Ovary (tissue), 9 donors: ENCODE data around the gene LMF1. TPM values are rescaled to one million over a fixed set of nuclear protein-coding genes. Genes with fewer than 3 reads are reported as not detected.

Experiments
- DNase-seq, 5 donors: peaks; one replicate each; pipeline ENCODE4 v3.0.0-alpha.2; 2019 to 2020
- H3K27ac ChIP-seq, 2 donors: fragments of 200-600 bp; one replicate each; pipeline versions ENCODE4 v1.5.1 to v1.8.0; 2019 to 2022
- H3K27me3 ChIP-seq: fragments of 200-600 bp; one replicate; pipeline ENCODE4 v1.8.0; 2022
- H3K36me3 ChIP-seq: fragments of 200-600 bp; sonication (generic); one replicate; pipeline ENCODE4 v1.5.1; 2019
- H3K4me1 ChIP-seq: one replicate; pipeline ENCODE4 v1.8.1; 2013; ENCODE audit warnings: mild to moderate bottlenecking, moderate library complexity; ENCODE audit not compliant: insufficient read depth
- H3K4me3 ChIP-seq: fragments of 200-600 bp; sonication (generic); one replicate; pipeline ENCODE4 v1.5.1; 2017
- H3K9me3 ChIP-seq, 2 donors: fragments of 200-600 bp in 1 of 2; sonication (generic) in 1 of 2; one replicate each; pipeline versions ENCODE4 v1.5.1 to v1.8.1; 2013 to 2019; ENCODE audit warnings: mild to moderate bottlenecking in 1 of 2, moderate library complexity in 1 of 2
- CTCF ChIP-seq, 3 donors: fragments of 450-650 bp in 2 of 3; fragments of 200-600 bp in 1 of 3; IDR thresholded peaks; one replicate each; pipeline versions ENCODE4 v1.5.1 to v1.8.0; 2016 to 2022; ENCODE audit warnings: antibody characterized with exemption in 3 of 3, mild to moderate bottlenecking in 1 of 3
- EP300 ChIP-seq: sonication (generic); formaldehyde crosslinking; IDR thresholded peaks from one replicate; pipeline ENCODE4 v1.6.1; 2017; ENCODE audit warnings: antibody characterized with exemption
- POLR2A ChIP-seq: fragments of 450-650 bp; IDR thresholded peaks from one replicate; pipeline ENCODE4 v1.6.1; 2017; ENCODE audit warnings: antibody characterized with exemption, mild to moderate bottlenecking, moderate library complexity
- WGBS, 3 donors: extraction: QIAGEN DNeasy Blood & Tissue Kit in 1 of 3; methylation state at CpG; one replicate each; pipeline versions ENCODE4 v1.1.5 to v1.1.7; 2013 to 2017; 5-methylcytosine and 5-hydroxymethylcytosine counted together
- intact Hi-C, 4 donors: fragments of 100-400 bp; cut with DNase I; formaldehyde crosslinking; loops; one replicate each; pipeline versions ENCODE4 v1.11.0 to v1.15.1; 2022 to 2023
- polyA plus RNA-seq, 2 donors: library from polyadenylated mRNA; stranded (reverse); fragments of 200-250 nt in 1 of 2; fragments of 350-450 nt in 1 of 2; fragmentation: Illumina TruSeq in 1 of 2; extraction: RNeasy Lipid Tissue Mini Kit (QIAGEN cat#74804) in 1 of 2; gene quantifications; one replicate each; pipeline ENCODE4 v1.2.3, GENCODE V29; 2013 to 2014
- total RNA-seq, 7 donors: library from RNA; depleted of rRNA in 2 of 7; stranded (reverse); fragments of >200 nt in 2 of 7; fragmentation: NEBNext Ultra II Directional in 3 of 7; extraction: Animal tissue kit (Norgen Biotek cat#: 25700) in 3 of 7; gene quantifications; one replicate each; pipeline versions ENCODE4 v1.1.0 to v1.2.4, GENCODE V29; 2016 to 2023
- donor health status: DM: no; HTN: no; CAD: no; lungs with moderate emphysema.
- donor health status: DM: no; HTN: no; CAD: no.
- donor health status: Bipolar disorder and iron deficiency.
- donor health status: DM: yes; HTN: yes; CAD: no.
- donor health status: DM: no; HTN: no; CAD: no.
- donor health status: DM: yes; HTN: yes; CAD: no.

LMF1 gene
- total and polyA plus RNA-seq, 9 donors: 7.8 to 31.9 (median 23.6) TPM

- DNase-seq: no peak
- Histone ChIP-seq H3K4me3 (no peak overlapping the region), H3K9me3 (no peaks in the 10 kb centered on the region), H3K27ac (no peak overlapping the region), H3K27me3 (no peaks in the 10 kb centered on the region), H3K4me1 (no peaks in the 10 kb centered on the region), H3K36me3 (no peaks in the 10 kb centered on the region)
- WGBS, 3 donors: 96 to 98% (median 97%) methylated on average over 24 of the region's 24 CpGs
- TF ChIP-seq POLR2A (no peak), EP300 (no peak), CTCF (IDR thresholded peaks at IDR 0.05) (no peak)
- intact Hi-C loops: no loop called here
These were observed 114.0 kb downstream of the LMF1 start for GRCh38 chr16:856811-857210.

- Histone ChIP-seq H3K4me3 (no peak overlapping the region), H3K36me3 (no peaks in the 10 kb centered on the region), H3K27ac (no peak overlapping the region), H3K4me1 (no peaks in the 10 kb centered on the region), H3K9me3 (no peaks in the 10 kb centered on the region), H3K27me3 (no peaks in the 10 kb centered on the region)
- WGBS, 3 donors: 95 to 97% (median 96%) methylated on average over 12 of the region's 12 CpGs
- TF ChIP-seq EP300: no peak
- no peak for TF ChIP-seq POLR2A
- TF ChIP-seq CTCF (IDR thresholded peaks at IDR 0.05): no peak
- no peak for DNase-seq
- intact Hi-C loops: no loop called here
These were observed 114.7 kb downstream of the LMF1 start for GRCh38 chr16:856101-856500.

GRCh38 chr16:855471-855870 lies 115.3 kb downstream of the LMF1 start:
- DNase-seq: no peak
- TF ChIP-seq POLR2A (no peak), CTCF (IDR thresholded peaks at IDR 0.05) (no peak), EP300 (no peak)
- no peak overlapping the region for H3K4me3 ChIP-seq
- H3K4me1 ChIP-seq: no peaks in the 10 kb centered on the region
- H3K27me3 ChIP-seq: no peaks in the 10 kb centered on the region
- no peaks in the 10 kb centered on the region for H3K36me3 ChIP-seq
- H3K27ac ChIP-seq: no peak overlapping the region
- WGBS, 3 donors: 92 to 98% (median 96%) methylated on average over 13 of the region's 13 CpGs
- no peaks in the 10 kb centered on the region for H3K9me3 ChIP-seq
- intact Hi-C loops: no loop called here

GRCh38 chr16:854808-855410 lies 115.9 kb downstream of the LMF1 start:
- no peaks in the 10 kb centered on the region for H3K27me3 ChIP-seq
- intact Hi-C loops: no loop called here
- H3K27ac ChIP-seq: no peak overlapping the region
- H3K4me1 ChIP-seq: no peaks in the 10 kb centered on the region
- WGBS, 3 donors: 90 to 91% (median 90%) methylated on average over 16 to 23 of the region's 23 CpGs
- H3K9me3 ChIP-seq: no peaks in the 10 kb centered on the region
- no peaks in the 10 kb centered on the region for H3K36me3 ChIP-seq
- no peak for DNase-seq
- no peak for TF ChIP-seq EP300
- no peak for TF ChIP-seq CTCF (IDR thresholded peaks at IDR 0.05)
- no peak for TF ChIP-seq POLR2A
- H3K4me3 ChIP-seq: no peak overlapping the region
